Testis (tissue), 3 donors: ENCODE results near the gene TESK1. TPM values are rescaled to one million over a fixed set of nuclear protein-coding genes. Genes with fewer than 3 reads are reported as not detected.
A peak's percentile ranks its signal among the peaks of the same experiment; 100 is the strongest.

Experiments used
- DNase-seq: peaks from one replicate; pipeline ENCODE4 v3.0.0-alpha.2; 2019
- H3K27ac ChIP-seq, 2 donors: fragments of 200-600 bp; sonication (generic); one replicate each; pipeline ENCODE4 v1.5.1; 2019
- H3K27me3 ChIP-seq: fragments of 200-600 bp; sonication (generic); one replicate; pipeline ENCODE4 v1.5.1; 2019
- H3K36me3 ChIP-seq: fragments of 200-600 bp; sonication (generic); one replicate; pipeline ENCODE4 v1.5.1; 2017; ENCODE audit warnings: low read depth; ENCODE audit errors: missing control alignments
- H3K4me1 ChIP-seq: fragments of 200-600 bp; sonication (generic); one replicate; pipeline ENCODE4 v1.5.1; 2019
- H3K4me3 ChIP-seq, 2 donors: fragments of 200-600 bp; sonication (generic); one replicate each; pipeline ENCODE4 v1.5.1; 2017 to 2019
- H3K9me3 ChIP-seq: fragments of 200-600 bp; sonication (generic); one replicate; pipeline ENCODE4 v1.5.1; 2017
- CTCF ChIP-seq, 3 experiments: fragments of 450-650 bp in 2 of 3; fragments of 200-600 bp in 1 of 3; sonication (generic) in 1 of 3; IDR thresholded peaks; one replicate each; pipeline ENCODE4 v1.5.1; 2016 to 2019; ENCODE audit warnings: antibody characterized with exemption in 3 of 3, mild to moderate bottlenecking in 2 of 3, moderate library complexity in 1 of 3
- POLR2A ChIP-seq: fragments of 450-650 bp; IDR thresholded peaks from one replicate; pipeline ENCODE4 v1.6.1; 2017; ENCODE audit warnings: antibody characterized with exemption, mild to moderate bottlenecking, moderate library complexity
- WGBS, 2 donors: methylation state at CpG; one replicate each; pipeline ENCODE4 v1.1.5; 2018; 5-methylcytosine and 5-hydroxymethylcytosine counted together
- intact Hi-C: fragments of 100-400 bp; cut with DNase I; formaldehyde crosslinking; loops from one replicate; pipeline ENCODE4 v1.15.1; 2023; ENCODE audit warnings: low total_unique reads
- microRNA-seq, 2 donors: library from miRNA; unstranded; fragments of <30 nt; microRNA quantifications; one replicate each; pipeline ENCODE4, GENCODE V29; 2016; ENCODE audit warnings: borderline number of aligned reads in 2 of 2, borderline replicate concordance in 1 of 2
- polyA plus RNA-seq: library from polyadenylated mRNA; stranded (reverse); fragments of 350-450 nt; fragmentation: Illumina TruSeq; extraction: RNeasy Lipid Tissue Mini Kit (QIAGEN cat#74804); gene quantifications from one replicate; pipeline ENCODE4 v1.2.3, GENCODE V29; 2014; ENCODE audit warnings: low read depth, low replicate concordance; ENCODE audit not compliant: insufficient read depth
- small RNA-seq, 2 donors: library from RNA; depleted of rRNA; stranded (forward); fragments of <200 nt; gene quantifications; one replicate each; pipeline ENCODE3, GENCODE V24; 2016
- total RNA-seq, 2 donors: library from RNA; depleted of rRNA; stranded (reverse); fragments of >200 nt; gene quantifications; one replicate each; pipeline ENCODE4 v1.2.3, GENCODE V29; 2016

Gene TESK1
- total and polyA plus RNA-seq, 3 donors from 2014 or later = 89.6 to 104 (median 92.6) TPM

- no peaks in the 10 kb centered on the region for H3K27me3 ChIP-seq
- DNase-seq = peak; percentile 97
- H3K36me3 ChIP-seq = no peaks in the 10 kb centered on the region
- intact Hi-C loops = no loop called here
- peak within 1 kb of the TSS; percentile 93 to 95 for H3K4me3 ChIP-seq
- H3K27ac ChIP-seq = peak within 1 kb of the TSS; percentile 94 to 97
- TF ChIP-seq POLR2A (no peak), CTCF (IDR thresholded peaks at IDR 0.05) (peak in 2 of 3 experiments; percentile 28 to 42)
- H3K4me1 ChIP-seq = peaks cover 13% of the 10 kb centered on the region
- 0% methylated on average over 41 to 42 of the region's 42 CpGs for WGBS, 2 donors
- no peaks in the 10 kb centered on the region for H3K9me3 ChIP-seq
These were observed 52.6 kb downstream of the TESK1 start, which contains the start of gene RMRP for GRCh38 chr9:35657546-35658136. Gene RMRP (minus strand): TSS chr9:35658019.

DNA sequence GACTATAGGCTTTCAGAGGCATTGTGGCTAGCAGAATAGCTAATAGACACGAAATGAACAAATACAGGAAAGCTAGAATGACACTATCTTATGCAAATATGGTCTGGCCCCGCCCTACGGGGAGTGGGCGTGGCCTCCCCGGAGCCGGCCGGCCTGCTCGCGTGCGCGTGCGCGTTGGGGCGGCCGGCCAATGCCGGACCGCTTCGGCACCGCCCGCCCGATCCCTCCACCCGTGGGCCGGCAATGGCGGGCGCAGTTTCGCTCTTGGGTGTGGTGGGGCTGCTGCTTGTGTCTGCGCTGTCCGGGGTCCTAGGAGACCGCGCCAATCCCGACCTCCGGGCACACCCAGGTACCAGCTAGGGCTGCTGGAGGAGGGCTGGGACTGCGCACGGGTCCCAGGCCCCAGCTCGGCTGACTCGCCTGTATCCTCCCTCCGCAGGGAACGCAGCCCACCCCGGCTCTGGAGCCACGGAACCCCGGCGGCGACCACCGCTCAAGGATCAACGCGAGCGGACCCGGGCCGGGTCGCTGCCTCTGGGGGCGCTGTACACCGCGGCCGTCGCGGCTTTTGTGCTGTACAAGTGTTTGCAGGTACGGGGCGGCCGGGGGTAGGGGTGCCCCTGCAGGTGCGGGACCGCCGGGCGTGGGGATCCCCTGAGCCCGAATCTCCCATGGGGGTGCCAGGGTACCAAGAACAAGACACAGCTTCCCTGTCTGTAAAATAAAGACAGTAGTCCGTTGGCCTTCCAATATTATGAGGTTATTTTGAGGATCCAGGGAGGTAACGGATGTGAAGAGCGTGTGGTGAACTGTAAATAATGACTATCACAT is 53.3 kb downstream of the TESK1 start, which contains the start of gene CCDC107:
Gene CCDC107, plus strand, starts transcription at position 156 of the 831 bp plus-strand sequence. Its CDS starts 88 bp downstream, at position 244.
- Histone ChIP-seq H3K4me1 (peaks cover 13% of the 10 kb centered on the region), H3K9me3 (no peaks in the 10 kb centered on the region), H3K27me3 (no peaks in the 10 kb centered on the region), H3K36me3 (no peaks in the 10 kb centered on the region), H3K4me3 (peak within 1 kb of the TSS; percentile 93 to 95), H3K27ac (peak within 1 kb of the TSS; percentile 94 to 97)
- 0 to 1% methylated on average over 18 to 56 of the region's 67 CpGs for WGBS, 2 donors
- TF ChIP-seq POLR2A (peak; percentile 86), CTCF (IDR thresholded peaks at IDR 0.05) (peak; percentile 30 to 67 (median 54))
- peak; percentile 86 for DNase-seq
- intact Hi-C loops = no loop called here

DNA sequence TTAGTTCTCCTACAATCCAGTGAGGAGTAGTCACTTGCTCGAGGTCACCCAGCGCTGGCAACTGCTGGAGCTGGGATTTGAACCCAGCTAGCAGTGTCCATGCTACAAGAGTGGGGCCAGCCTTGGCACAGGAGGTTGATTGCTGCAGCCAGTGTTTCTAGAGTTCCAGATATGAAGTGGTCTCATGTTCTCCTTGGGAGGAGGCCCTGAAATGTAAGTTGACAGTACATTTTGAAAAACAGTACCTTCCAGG is 53.8 kb downstream of the TESK1 start:
- peak; percentile 68 for DNase-seq
- no peaks in the 10 kb centered on the region for H3K27me3 ChIP-seq
- H3K36me3 ChIP-seq = no peaks in the 10 kb centered on the region
- WGBS, 2 donors = 0 to 4% methylated on average over 2 of the region's 2 CpGs
- H3K4me1 ChIP-seq = peaks cover 13% of the 10 kb centered on the region
- H3K9me3 ChIP-seq = no peaks in the 10 kb centered on the region
- TF ChIP-seq CTCF (IDR thresholded peaks at IDR 0.05) = no peak
- no peak for TF ChIP-seq POLR2A
- H3K27ac ChIP-seq = peak overlapping the region; percentile 94 to 97
- H3K4me3 ChIP-seq = peak overlapping the region; percentile 93 to 95
- intact Hi-C loops = no loop called here

DNA sequence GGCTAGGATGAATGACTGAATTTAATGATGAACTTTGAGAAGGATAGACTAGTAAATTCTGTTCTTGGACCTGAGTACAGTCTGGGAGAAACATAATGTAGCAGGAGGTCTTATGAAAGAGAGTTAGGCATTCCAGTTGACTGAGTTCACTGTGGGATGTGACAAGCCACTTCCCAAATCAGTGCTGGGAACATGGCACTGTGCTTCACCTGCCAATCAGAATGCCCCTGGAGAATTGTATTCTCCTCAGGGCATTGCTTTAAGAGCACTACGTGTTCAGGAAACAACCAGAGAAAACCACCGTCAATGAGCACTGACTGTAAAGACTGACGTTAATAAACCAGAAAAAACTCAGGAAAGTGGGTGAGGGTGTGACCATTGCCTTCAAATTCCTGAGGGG is 54.3 kb downstream of the TESK1 start:
- H3K4me3 ChIP-seq = peak overlapping the region in 1 of 2 donors; percentile 93
- intact Hi-C loops = no loop called here
- H3K27me3 ChIP-seq = no peaks in the 10 kb centered on the region
- H3K4me1 ChIP-seq = peaks cover 13% of the 10 kb centered on the region
- H3K9me3 ChIP-seq = no peaks in the 10 kb centered on the region
- H3K36me3 ChIP-seq = no peaks in the 10 kb centered on the region
- TF ChIP-seq CTCF (IDR thresholded peaks at IDR 0.05) (no peak), POLR2A (no peak)
- whole genome bisulfite sequencing, 2 donors = 38 to 54% methylated on average over 3 of the region's 3 CpGs
- peak overlapping the region in 1 of 2 donors; percentile 97 for H3K27ac ChIP-seq
- DNase-seq = no peak

Small RNAs within 50 kb of the gene (microRNA-seq; reads per million reads assigned to microRNA genes)
- gene MIR4667 = 0 to 2.1 reads per million in 2 donors

Small RNAs within 50 kb of the gene (small RNA-seq; reads per million reads assigned to genes)
- gene MIR4667 (0 reads per million in 2 donors), gene RMRP (0 reads per million in 2 donors), gene RPS29P17 (0 to 0.09 reads per million in 2 donors)

Other genes starting within 250 kb of the TESK1 start
- 10 to 100 TPM; 28.7 to 32.3 TPM for gene RUSC2, start 115.2 kb upstream of the TESK1 start, total RNA-seq
- 78.1 TPM for gene RUSC2, start 115.2 kb upstream of the TESK1 start, polyA plus RNA-seq
- gene CD72, start 13.2 kb downstream of the TESK1 start, total RNA-seq = under 1 TPM; 0.63 to 0.99 TPM
- 3.2 TPM for gene CD72, start 13.2 kb downstream of the TESK1 start, polyA plus RNA-seq
- gene SIT1, start 45.7 kb downstream of the TESK1 start, total RNA-seq = under 1 TPM in 1 of 2 donors, not detected in 1; 0.43 TPM
- gene SIT1, start 45.7 kb downstream of the TESK1 start, polyA plus RNA-seq = 1.6 TPM
- over 10,000 TPM in 1 of 2 donors, 1,000 to 10,000 TPM in 1; 4,421 to 15,053 TPM for gene RMRP, start 52.8 kb downstream of the TESK1 start, total RNA-seq
- gene RMRP, start 52.8 kb downstream of the TESK1 start, polyA plus RNA-seq = not detected
- 10 to 100 TPM; 13.4 to 19.0 TPM for gene CCDC107, start 53.0 kb downstream of the TESK1 start, total RNA-seq
- gene CCDC107, start 53.0 kb downstream of the TESK1 start, polyA plus RNA-seq = 17.2 TPM
- 1 to 10 TPM; 2.2 to 6.5 TPM for gene ARHGEF39, start 59.9 kb downstream of the TESK1 start, total RNA-seq
- gene ARHGEF39, start 59.9 kb downstream of the TESK1 start, polyA plus RNA-seq = 7.0 TPM
- 10 to 100 TPM; 11.0 to 36.8 TPM for gene CA9, start 68.7 kb downstream of the TESK1 start, total RNA-seq
- 50.5 TPM for gene CA9, start 68.7 kb downstream of the TESK1 start, polyA plus RNA-seq
- gene TPM2, start 84.7 kb downstream of the TESK1 start, total RNA-seq = 100 to 1,000 TPM; 182 to 211 TPM
- gene TPM2, start 84.7 kb downstream of the TESK1 start, polyA plus RNA-seq = 369 TPM
- gene TLN1, start 126.9 kb downstream of the TESK1 start, total RNA-seq = 100 to 1,000 TPM; 134 to 201 TPM
- gene TLN1, start 126.9 kb downstream of the TESK1 start, polyA plus RNA-seq = 171 TPM
- 10 to 100 TPM; 51.2 to 63.1 TPM for gene CREB3, start 127.4 kb downstream of the TESK1 start, total RNA-seq
- gene CREB3, start 127.4 kb downstream of the TESK1 start, polyA plus RNA-seq = 85.0 TPM
- gene GBA2, start 144.0 kb downstream of the TESK1 start, total RNA-seq = 10 to 100 TPM; 66.5 to 77.1 TPM
- 51.3 TPM for gene GBA2, start 144.0 kb downstream of the TESK1 start, polyA plus RNA-seq
- 10 to 100 TPM; 21.1 to 21.4 TPM for gene RGP1, start 144.0 kb downstream of the TESK1 start, total RNA-seq
- 23.9 TPM for gene RGP1, start 144.0 kb downstream of the TESK1 start, polyA plus RNA-seq
- gene MSMP, start 149.0 kb downstream of the TESK1 start, total RNA-seq = 1 to 10 TPM in 1 of 2 donors, not detected in 1; 1.7 TPM
- gene MSMP, start 149.0 kb downstream of the TESK1 start, polyA plus RNA-seq = 1.9 TPM
- 10 to 100 TPM; 16.1 to 23.4 TPM for gene NPR2, start 186.3 kb downstream of the TESK1 start, total RNA-seq
- 18.5 TPM for gene NPR2, start 186.3 kb downstream of the TESK1 start, polyA plus RNA-seq
- gene SPAG8, start 207.0 kb downstream of the TESK1 start, total RNA-seq = 10 to 100 TPM; 18.9 to 27.0 TPM
- 81.5 TPM for gene SPAG8, start 207.0 kb downstream of the TESK1 start, polyA plus RNA-seq
- gene HINT2, start 209.8 kb downstream of the TESK1 start, total RNA-seq = 10 to 100 TPM; 36.1 to 36.9 TPM
- gene HINT2, start 209.8 kb downstream of the TESK1 start, polyA plus RNA-seq = 55.1 TPM
- gene FAM221B, start 223.5 kb downstream of the TESK1 start, total RNA-seq = 1 to 10 TPM; 4.2 to 7.2 TPM
- 17.1 TPM for gene FAM221B, start 223.5 kb downstream of the TESK1 start, polyA plus RNA-seq
- 10 to 100 TPM; 22.2 to 24.5 TPM for gene TMEM8B, start 224.0 kb downstream of the TESK1 start, total RNA-seq
- 24.6 TPM for gene TMEM8B, start 224.0 kb downstream of the TESK1 start, polyA plus RNA-seq